GM19239 (cell line): ENCODE results near the gene LRCH1.

Experiments
- DNase-seq: peaks from one replicate; pipeline ENCODE4 v3.0.0; 2011; ENCODE audit warnings: low spot score; ENCODE audit not compliant: insufficient read length
- FAIRE-seq: peaks from 2 replicates; lab custom pipeline; 2011; peaks lifted over from hg19 to GRCh38; lab: Jason Lieb, UNC

The LRCH1 gene

GRCh38 chr13:46580362-46580839, 27.4 kb downstream of the LRCH1 start:
- peak; percentile 84 for FAIRE-seq
- no peak for DNase-seq

- DNase-seq: no peak
- FAIRE-seq: no peak
These were observed 29.2 kb downstream of the LRCH1 start for GRCh38 chr13:46582190-46582589.

GRCh38 chr13:46586751-46587514, 34.0 kb downstream of the LRCH1 start:
- FAIRE-seq (peak; percentile 54), DNase-seq (no peak)

GRCh38 chr13:46587807-46588418, 34.9 kb downstream of the LRCH1 start:
- FAIRE-seq (peak; percentile 88), DNase-seq (no peak)

GRCh38 chr13:46592385-46592784, 39.4 kb downstream of the LRCH1 start:
- no peak for DNase-seq
- no peak for FAIRE-seq

GRCh38 chr13:46593398-46593797, 40.4 kb downstream of the LRCH1 start:
- FAIRE-seq: peak; percentile 90
- no peak for DNase-seq

- peak; percentile 66 for FAIRE-seq
- DNase-seq: no peak
These were observed 41.6 kb downstream of the LRCH1 start for GRCh38 chr13:46594374-46595078.

GRCh38 chr13:46595136-46595884, 42.3 kb downstream of the LRCH1 start:
- DNase-seq: no peak
- FAIRE-seq: peak; percentile 96

- DNase-seq: no peak
- FAIRE-seq: no peak
These were observed 42.9 kb downstream of the LRCH1 start for GRCh38 chr13:46595885-46596275.

GRCh38 chr13:46596466-46596865, 43.5 kb downstream of the LRCH1 start:
- FAIRE-seq (peak; percentile 21), DNase-seq (no peak)

GRCh38 chr13:46598140-46598819, 45.3 kb downstream of the LRCH1 start:
- FAIRE-seq (no peak), DNase-seq (no peak)

GRCh38 chr13:46598820-46599180, 45.8 kb downstream of the LRCH1 start:
- DNase-seq (no peak), FAIRE-seq (peak; percentile 93)

- no peak for DNase-seq
- FAIRE-seq: no peak
These were observed 48.0 kb downstream of the LRCH1 start for GRCh38 chr13:46600943-46601311.

GRCh38 chr13:46602531-46602930, 49.6 kb downstream of the LRCH1 start:
- DNase-seq (no peak), FAIRE-seq (no peak)

- DNase-seq: no peak
- peak; percentile 64 for FAIRE-seq
These were observed 50.2 kb downstream of the LRCH1 start for GRCh38 chr13:46603165-46603603.

- DNase-seq (no peak), FAIRE-seq (no peak)
These were observed 51.4 kb downstream of the LRCH1 start for GRCh38 chr13:46604226-46604990.

- DNase-seq: no peak
- peak; percentile 26 for FAIRE-seq
These were observed 52.3 kb downstream of the LRCH1 start for GRCh38 chr13:46605076-46605824.

GRCh38 chr13:46605825-46606554, 53.0 kb downstream of the LRCH1 start:
- no peak for DNase-seq
- FAIRE-seq: peak; percentile 93
